Nephron progenitor cell (in vitro differentiated cells): ENCODE results near the gene APOD.
A peak's percentile ranks its signal among the peaks of the same experiment; 100 is the strongest.

ENCODE experiments used
- DNase-seq: peaks from one replicate; pipeline ENCODE4 v3.0.0; 2021
- H3K27ac Mint-ChIP-seq: 2 replicates; pipeline ENCODE4 v1.8.0; 2021; ENCODE audit warnings: mild to moderate bottlenecking, moderate library complexity, mixed read lengths
- H3K27me3 Mint-ChIP-seq: 2 replicates; pipeline ENCODE4 v1.8.0; 2021; ENCODE audit warnings: mild to moderate bottlenecking, low read depth, mixed read lengths; ENCODE audit not compliant: poor library complexity
- H3K36me3 Mint-ChIP-seq: 2 replicates; pipeline ENCODE4 v1.8.0; 2021; ENCODE audit warnings: low read depth, mixed read lengths
- H3K4me1 Mint-ChIP-seq: 2 replicates; pipeline ENCODE4 v1.8.0; 2021; ENCODE audit warnings: mixed read lengths
- H3K4me3 Mint-ChIP-seq: 2 replicates; pipeline ENCODE4 v1.8.0; 2021; ENCODE audit warnings: mild to moderate bottlenecking, moderate library complexity, mixed read lengths
- H3K9me3 Mint-ChIP-seq: 2 replicates; pipeline ENCODE4 v1.8.0; 2021; ENCODE audit warnings: mild to moderate bottlenecking, moderate library complexity, mixed read lengths
- CTCF ChIP-seq: fragments of 200-600 bp; sonication (generic); IDR thresholded peaks from 2 replicates; pipeline ENCODE4 v1.5.0; 2021; ENCODE audit warnings: antibody characterized with exemption

Gene APOD

DNA sequence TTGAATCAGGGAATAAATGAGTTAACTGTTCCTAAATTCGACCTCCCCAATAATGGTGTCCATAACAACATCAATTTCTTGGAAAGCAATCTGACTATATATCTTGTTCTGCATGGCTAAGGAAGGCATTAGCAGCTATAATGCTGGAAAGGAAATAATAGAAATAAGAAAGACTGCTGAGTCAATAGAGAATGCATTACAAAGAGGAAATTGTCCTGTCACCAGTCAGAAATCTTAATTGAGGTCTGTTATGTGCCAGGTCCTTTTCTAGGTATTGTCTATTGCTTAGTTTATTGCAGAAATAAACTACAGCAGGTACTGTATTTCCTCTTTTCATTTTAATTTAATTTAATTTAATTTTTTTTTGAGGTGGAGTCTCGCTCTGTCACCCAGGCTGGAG lies 34.8 kb downstream of the APOD start:
- no peak overlapping the region for H3K4me3 Mint-ChIP-seq

GRCh38 chr3:195548501-195548900 lies 35.2 kb downstream of the APOD start:
- Mint-ChIP-seq H3K27ac (no peak overlapping the region), H3K4me3 (no peak overlapping the region), H3K36me3 (no peaks in the 10 kb centered on the region), H3K27me3 (peaks cover 19% of the 10 kb centered on the region), H3K4me1 (peaks cover 63% of the 10 kb centered on the region), H3K9me3 (no peaks in the 10 kb centered on the region)
- no peak for TF ChIP-seq CTCF
- DNase-seq = no peak

More for the DNA sequence above, 34.8 kb downstream of the APOD start:
- Mint-ChIP-seq H3K27ac (no peak overlapping the region), H3K36me3 (no peaks in the 10 kb centered on the region), H3K9me3 (no peaks in the 10 kb centered on the region), H3K27me3 (peaks cover 16% of the 10 kb centered on the region), H3K4me1 (peaks cover 59% of the 10 kb centered on the region)
- DNase-seq = no peak
- TF ChIP-seq CTCF = no peak

- H3K4me3 Mint-ChIP-seq = no peak overlapping the region
- no peaks in the 10 kb centered on the region for H3K36me3 Mint-ChIP-seq
- DNase-seq = no peak
- no peak overlapping the region for H3K27ac Mint-ChIP-seq
- no peaks in the 10 kb centered on the region for H3K9me3 Mint-ChIP-seq
- H3K4me1 Mint-ChIP-seq = peaks cover 58% of the 10 kb centered on the region
- TF ChIP-seq CTCF = no peak
- peaks cover 19% of the 10 kb centered on the region for H3K27me3 Mint-ChIP-seq
Observed at GRCh38 chr3:195548006-195548405, 35.7 kb downstream of the APOD start.

DNA sequence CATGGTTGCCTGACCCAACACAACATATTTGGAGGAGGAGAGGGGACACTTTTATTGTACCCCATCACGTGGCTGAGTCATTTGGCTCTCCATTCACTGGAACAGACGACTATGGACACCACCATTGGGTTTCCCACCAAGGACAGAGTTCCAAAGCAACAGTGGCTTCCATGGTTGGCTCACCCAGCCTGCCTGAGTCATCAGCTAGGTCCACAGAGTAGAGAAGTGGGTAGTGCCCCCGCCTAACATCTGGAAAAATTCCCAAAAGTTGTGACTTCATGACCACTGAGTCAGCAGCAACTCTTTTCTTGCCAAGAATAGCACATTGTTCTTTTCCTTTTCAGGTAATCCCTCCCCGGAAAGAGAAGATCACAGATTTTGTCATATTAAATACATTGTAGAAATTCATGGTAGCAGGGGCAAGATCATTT lies 37.6 kb downstream of the APOD start:
- peaks cover 60% of the 10 kb centered on the region for H3K4me1 Mint-ChIP-seq
- no peak overlapping the region for H3K27ac Mint-ChIP-seq
- peaks cover 15% of the 10 kb centered on the region for H3K27me3 Mint-ChIP-seq
- TF ChIP-seq CTCF = no peak
- no peak overlapping the region for H3K4me3 Mint-ChIP-seq
- H3K9me3 Mint-ChIP-seq = no peaks in the 10 kb centered on the region
- H3K36me3 Mint-ChIP-seq = no peaks in the 10 kb centered on the region
- DNase-seq = no peak

- no peak for DNase-seq
- Mint-ChIP-seq H3K4me1 (peaks cover 63% of the 10 kb centered on the region), H3K4me3 (peak overlapping the region; percentile 87), H3K36me3 (no peaks in the 10 kb centered on the region), H3K9me3 (no peaks in the 10 kb centered on the region), H3K27ac (no peak overlapping the region), H3K27me3 (peaks cover 18% of the 10 kb centered on the region)
- no peak for TF ChIP-seq CTCF
Observed at GRCh38 chr3:195544634-195545033, 39.1 kb downstream of the APOD start.

DNA sequence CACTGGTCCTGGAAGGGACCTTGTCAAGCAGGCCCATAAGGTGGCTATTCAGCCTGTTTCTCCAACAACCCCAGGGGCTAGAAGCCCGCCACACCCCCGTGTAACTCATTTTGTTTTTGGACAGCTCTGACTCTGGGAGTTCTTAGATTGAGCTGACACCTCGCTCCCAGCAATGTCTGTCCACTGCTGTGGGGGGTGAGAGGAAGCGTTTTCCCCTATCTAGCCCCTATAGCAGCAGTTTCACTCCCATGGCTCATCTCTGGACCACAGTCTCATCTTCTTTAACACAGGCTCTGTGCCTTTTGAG lies 39.6 kb downstream of the APOD start:
- Mint-ChIP-seq H3K9me3 (no peaks in the 10 kb centered on the region), H3K4me3 (peak overlapping the region; percentile 87), H3K27me3 (peaks cover 18% of the 10 kb centered on the region), H3K36me3 (no peaks in the 10 kb centered on the region), H3K27ac (no peak overlapping the region), H3K4me1 (peaks cover 68% of the 10 kb centered on the region)
- DNase-seq = no peak
- TF ChIP-seq CTCF = no peak
